Measurements from ENCODE around the gene RACK1. TPM values are rescaled to one million over a fixed set of nuclear protein-coding genes. Genes with fewer than 3 reads are reported as not detected.

Gene RACK1
- polyA plus RNA-seq, 2 donors: 1,414 to 2,271 TPM

- Histone ChIP-seq H3K36me3 (ENCODE audit: control insufficient read depth in 2 of 2, insufficient read depth in 2 of 2, low read length in 1 of 2) (peaks cover 0 to 19% of the 10 kb centered on the region in 2 donors), H3K4me1 (ENCODE audit: control insufficient read depth in 2 of 2, insufficient read depth in 2 of 2, low read length in 1 of 2) (peaks cover 0 to 14% of the 10 kb centered on the region in 2 donors), H3K4me3 (ENCODE audit: low read depth in 1 of 2, low read length in 2 of 2) (peak overlapping the region; percentile 61 to 77), H3K9me3 (ENCODE audit: control insufficient read depth in 2 of 2, insufficient read depth in 1 of 2, low read depth in 1 of 2, low read length in 1 of 2) (no peaks in the 10 kb centered on the region), H3K27me3 (ENCODE audit: control insufficient read depth in 1 of 2, insufficient read depth in 2 of 2, low read length in 2 of 2) (no peaks in the 10 kb centered on the region), H3K27ac (ENCODE audit: low read depth in 2 of 2, low read length in 1 of 2) (peak overlapping the region; percentile 56 to 76)
- 62 to 71% methylated on average over 11 of the region's 11 CpGs for WGBS, 2 donors
These were observed 40.5 kb downstream of the RACK1 start for GRCh38 chr5:181203093-181203711.

GRCh38 chr5:181200816-181201215, 42.9 kb downstream of the RACK1 start:
- no peaks in the 10 kb centered on the region for H3K27me3 ChIP-seq (ENCODE audit: control insufficient read depth in 1 of 2, insufficient read depth in 2 of 2, low read length in 2 of 2)
- 75 to 83% methylated on average over 4 of the region's 4 CpGs for WGBS, 2 donors
- H3K36me3 ChIP-seq (ENCODE audit: control insufficient read depth in 2 of 2, insufficient read depth in 2 of 2, low read length in 1 of 2): peaks cover 0 to 23% of the 10 kb centered on the region in 2 donors
- H3K4me3 ChIP-seq (ENCODE audit: low read depth in 1 of 2, low read length in 2 of 2): no peak overlapping the region
- H3K9me3 ChIP-seq (ENCODE audit: control insufficient read depth in 2 of 2, insufficient read depth in 1 of 2, low read depth in 1 of 2, low read length in 1 of 2): no peaks in the 10 kb centered on the region
- peaks cover 0 to 11% of the 10 kb centered on the region in 2 donors for H3K4me1 ChIP-seq (ENCODE audit: control insufficient read depth in 2 of 2, insufficient read depth in 2 of 2, low read length in 1 of 2)
- H3K27ac ChIP-seq (ENCODE audit: low read depth in 2 of 2, low read length in 1 of 2): no peak overlapping the region

DNA sequence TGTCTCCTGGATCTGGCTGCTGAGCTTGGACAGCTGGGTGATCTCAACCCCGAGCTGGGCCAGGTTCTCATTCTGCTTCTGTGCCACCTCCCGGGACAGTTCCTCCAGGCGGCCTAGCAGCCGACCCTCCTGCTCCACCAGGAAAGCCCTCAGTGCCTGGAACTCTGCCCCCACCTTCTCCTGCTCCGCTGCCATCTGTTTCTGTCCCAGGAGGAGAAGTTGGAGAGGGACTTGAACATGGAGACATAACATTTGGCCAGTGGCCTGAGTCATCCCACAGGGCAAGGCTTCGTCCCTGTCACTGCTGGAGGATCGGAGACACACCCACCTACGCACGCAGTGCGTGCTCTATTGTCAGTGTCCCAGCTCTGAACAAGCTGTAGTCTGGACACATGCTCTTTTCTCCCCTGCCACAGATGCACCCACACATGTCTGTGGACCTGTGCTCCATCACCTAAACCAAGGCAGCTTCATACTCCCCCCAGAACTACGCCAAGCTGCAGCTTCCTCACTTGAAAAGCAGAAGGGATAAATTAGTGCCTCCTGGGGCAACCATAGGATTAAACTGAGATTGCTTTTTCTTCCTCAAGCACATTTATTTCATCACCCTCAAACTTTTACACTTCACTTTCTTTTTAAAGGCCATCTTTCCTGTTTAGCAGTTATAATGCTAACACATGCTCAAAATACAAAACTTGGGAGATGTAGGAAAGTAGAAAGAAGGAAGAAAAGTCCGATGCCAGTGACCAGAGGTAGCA, 43.6 kb downstream of the RACK1 start:
- Histone ChIP-seq H3K27ac (ENCODE audit: low read depth in 2 of 2, low read length in 1 of 2) (no peak overlapping the region), H3K4me1 (ENCODE audit: control insufficient read depth in 2 of 2, insufficient read depth in 2 of 2, low read length in 1 of 2) (peaks cover 0 to 8% of the 10 kb centered on the region in 2 donors), H3K4me3 (ENCODE audit: low read depth in 1 of 2, low read length in 2 of 2) (no peak overlapping the region), H3K27me3 (ENCODE audit: control insufficient read depth in 1 of 2, insufficient read depth in 2 of 2, low read length in 2 of 2) (no peaks in the 10 kb centered on the region), H3K36me3 (ENCODE audit: control insufficient read depth in 2 of 2, insufficient read depth in 2 of 2, low read length in 1 of 2) (peaks cover 0 to 29% of the 10 kb centered on the region in 2 donors), H3K9me3 (ENCODE audit: control insufficient read depth in 2 of 2, insufficient read depth in 1 of 2, low read depth in 1 of 2, low read length in 1 of 2) (no peaks in the 10 kb centered on the region)
- 73 to 85% methylated on average over 12 of the region's 12 CpGs for WGBS, 2 donors

DNA sequence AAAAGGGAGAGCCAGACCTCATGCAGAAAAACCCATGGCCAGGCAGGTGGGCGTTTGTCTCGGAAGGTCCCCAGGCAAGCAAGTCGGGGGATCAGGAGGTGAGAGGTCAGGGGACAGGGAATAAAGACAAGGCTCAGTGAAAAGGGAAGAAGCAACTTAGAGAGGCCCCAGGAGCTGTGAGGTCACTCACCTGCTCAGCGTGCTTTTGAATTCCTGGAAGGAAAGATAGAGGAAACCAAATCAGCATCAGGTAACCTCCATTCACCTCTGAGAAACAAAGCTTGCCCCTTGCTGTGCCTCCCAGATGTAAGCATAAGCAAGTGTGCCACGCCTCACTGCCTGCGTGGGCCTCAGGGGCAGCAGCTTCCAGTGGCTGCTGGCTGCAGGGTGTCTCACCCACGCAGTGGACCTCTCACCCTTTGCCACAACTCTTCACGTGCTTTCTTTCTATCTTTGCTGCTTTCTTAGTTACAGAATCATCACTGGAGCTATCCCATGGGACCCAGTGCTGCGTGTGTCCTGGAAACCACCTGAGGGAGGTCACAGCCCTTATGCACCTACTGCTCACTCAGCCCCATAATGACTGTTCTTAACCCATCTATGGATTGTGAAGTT, 44.7 kb downstream of the RACK1 start:
- Histone ChIP-seq H3K36me3 (ENCODE audit: control insufficient read depth in 2 of 2, insufficient read depth in 2 of 2, low read length in 1 of 2) (peaks cover 0 to 33% of the 10 kb centered on the region in 2 donors), H3K9me3 (ENCODE audit: control insufficient read depth in 2 of 2, insufficient read depth in 1 of 2, low read depth in 1 of 2, low read length in 1 of 2) (no peaks in the 10 kb centered on the region), H3K4me3 (ENCODE audit: low read depth in 1 of 2, low read length in 2 of 2) (no peak overlapping the region), H3K27ac (ENCODE audit: low read depth in 2 of 2, low read length in 1 of 2) (no peak overlapping the region), H3K27me3 (ENCODE audit: control insufficient read depth in 1 of 2, insufficient read depth in 2 of 2, low read length in 2 of 2) (no peaks in the 10 kb centered on the region), H3K4me1 (ENCODE audit: control insufficient read depth in 2 of 2, insufficient read depth in 2 of 2, low read length in 1 of 2) (peaks cover 0 to 5% of the 10 kb centered on the region in 2 donors)
- 69% methylated on average over 9 of the region's 9 CpGs for WGBS, 2 donors

DNA sequence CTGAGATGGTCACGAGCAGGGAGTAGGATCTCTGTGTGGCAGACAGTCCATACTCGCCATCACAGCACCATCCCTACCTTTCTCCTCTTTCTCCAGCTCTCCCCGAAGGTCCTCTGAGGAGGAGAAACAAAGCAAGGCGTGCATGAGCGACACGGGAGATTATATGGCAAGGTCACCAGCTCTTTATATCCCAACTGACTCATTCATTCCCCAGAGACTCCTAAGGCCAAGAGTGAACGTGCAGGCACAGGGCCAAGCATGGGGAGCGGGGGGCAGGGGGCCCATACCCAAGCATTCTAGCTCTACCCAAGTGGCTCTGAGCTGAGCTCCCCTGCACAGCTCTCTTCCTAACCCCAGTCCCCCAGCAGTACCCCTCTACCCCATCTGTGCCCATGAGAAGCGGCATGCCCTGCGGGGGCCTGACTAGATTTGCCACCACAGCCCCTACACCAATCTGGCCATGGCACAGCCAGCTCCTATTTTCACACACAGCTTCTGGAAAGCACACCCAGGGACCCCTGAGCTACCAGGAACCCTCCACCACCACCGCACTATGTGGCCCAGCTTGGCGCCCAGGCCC, 45.5 kb downstream of the RACK1 start:
- peaks cover 0 to 33% of the 10 kb centered on the region in 2 donors for H3K36me3 ChIP-seq (ENCODE audit: control insufficient read depth in 2 of 2, insufficient read depth in 2 of 2, low read length in 1 of 2)
- no peaks in the 10 kb centered on the region for H3K9me3 ChIP-seq (ENCODE audit: control insufficient read depth in 2 of 2, insufficient read depth in 1 of 2, low read depth in 1 of 2, low read length in 1 of 2)
- 73 to 82% methylated on average over 12 of the region's 12 CpGs for WGBS, 2 donors
- H3K27me3 ChIP-seq (ENCODE audit: control insufficient read depth in 1 of 2, insufficient read depth in 2 of 2, low read length in 2 of 2): no peaks in the 10 kb centered on the region
- H3K27ac ChIP-seq (ENCODE audit: low read depth in 2 of 2, low read length in 1 of 2): no peak overlapping the region
- no peaks in the 10 kb centered on the region for H3K4me1 ChIP-seq (ENCODE audit: control insufficient read depth in 2 of 2, insufficient read depth in 2 of 2, low read length in 1 of 2)
- no peak overlapping the region for H3K4me3 ChIP-seq (ENCODE audit: low read depth in 1 of 2, low read length in 2 of 2)

DNA sequence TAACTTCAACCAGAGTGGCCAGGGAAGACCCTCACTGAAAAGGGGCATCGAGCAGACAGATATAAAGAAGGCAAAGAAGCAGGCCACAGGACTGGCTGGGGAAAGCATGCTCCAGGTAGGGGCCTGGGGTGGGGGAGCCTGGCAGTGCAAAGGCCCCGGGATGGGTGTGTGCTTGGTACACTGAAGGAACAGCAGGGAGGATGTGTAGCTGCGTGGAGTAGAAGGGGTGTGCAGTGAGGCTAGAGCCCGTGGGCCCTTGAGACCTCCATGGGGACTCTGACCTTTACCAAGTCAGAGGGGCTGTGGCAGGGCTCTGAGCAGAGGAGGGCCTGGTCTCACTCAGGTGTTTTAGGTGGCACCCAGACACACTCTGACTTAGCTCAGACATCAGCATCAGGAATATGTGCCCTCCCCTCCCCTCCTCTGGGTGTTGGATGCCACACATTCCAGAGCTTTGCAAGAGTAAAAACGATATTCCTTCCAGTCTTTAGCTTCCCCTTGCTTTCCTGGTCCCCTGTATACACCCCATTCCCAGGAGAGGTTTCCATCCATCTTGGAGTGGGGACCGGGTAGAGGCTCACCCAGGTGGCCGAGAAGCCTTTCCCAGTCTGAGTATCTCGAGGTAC, 46.3 kb downstream of the RACK1 start:
- Histone ChIP-seq H3K27ac (ENCODE audit: low read depth in 2 of 2, low read length in 1 of 2) (no peak overlapping the region), H3K9me3 (ENCODE audit: control insufficient read depth in 2 of 2, insufficient read depth in 1 of 2, low read depth in 1 of 2, low read length in 1 of 2) (no peaks in the 10 kb centered on the region), H3K4me1 (ENCODE audit: control insufficient read depth in 2 of 2, insufficient read depth in 2 of 2, low read length in 1 of 2) (peaks cover 0 to under 1% of the 10 kb centered on the region in 2 donors), H3K4me3 (ENCODE audit: low read depth in 1 of 2, low read length in 2 of 2) (no peak overlapping the region), H3K27me3 (ENCODE audit: control insufficient read depth in 1 of 2, insufficient read depth in 2 of 2, low read length in 2 of 2) (no peaks in the 10 kb centered on the region), H3K36me3 (ENCODE audit: control insufficient read depth in 2 of 2, insufficient read depth in 2 of 2, low read length in 1 of 2) (peaks cover 0 to 33% of the 10 kb centered on the region in 2 donors)
- WGBS, 2 donors: 74 to 75% methylated on average over 8 of the region's 8 CpGs

DNA sequence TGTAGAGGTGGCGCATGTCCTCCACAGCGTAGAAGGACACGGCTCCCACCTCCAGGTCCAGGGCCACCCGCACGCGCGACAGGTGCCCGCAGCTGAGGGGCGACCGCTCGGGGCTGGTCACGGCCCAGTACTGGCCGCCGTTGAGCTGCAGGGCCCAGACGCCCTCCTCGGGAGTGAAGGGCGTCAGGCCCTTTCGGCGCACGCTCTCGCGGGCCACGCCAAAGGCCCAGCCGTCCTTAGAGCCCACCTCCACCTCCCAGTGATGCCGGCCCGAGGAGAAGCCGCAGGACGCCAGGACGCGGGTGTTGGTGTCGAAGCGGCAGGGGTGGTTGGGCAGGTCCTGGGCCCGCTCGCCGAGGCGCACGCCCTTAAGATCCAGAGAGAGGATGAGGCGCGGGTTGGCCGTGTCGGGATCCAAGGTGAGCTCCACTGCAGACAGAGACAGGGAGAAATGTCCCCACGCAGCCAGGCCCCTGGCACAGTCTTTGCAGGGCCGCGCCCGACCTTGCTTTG, 48.4 kb downstream of the RACK1 start:
- Histone ChIP-seq H3K4me1 (ENCODE audit: control insufficient read depth in 2 of 2, insufficient read depth in 2 of 2, low read length in 1 of 2) (peaks cover 0 to 4% of the 10 kb centered on the region in 2 donors), H3K9me3 (ENCODE audit: control insufficient read depth in 2 of 2, insufficient read depth in 1 of 2, low read depth in 1 of 2, low read length in 1 of 2) (no peaks in the 10 kb centered on the region), H3K4me3 (ENCODE audit: low read depth in 1 of 2, low read length in 2 of 2) (no peak overlapping the region), H3K27ac (ENCODE audit: low read depth in 2 of 2, low read length in 1 of 2) (no peak overlapping the region), H3K27me3 (ENCODE audit: control insufficient read depth in 1 of 2, insufficient read depth in 2 of 2, low read length in 2 of 2) (no peaks in the 10 kb centered on the region), H3K36me3 (ENCODE audit: control insufficient read depth in 2 of 2, insufficient read depth in 2 of 2, low read length in 1 of 2) (peaks cover 0 to 29% of the 10 kb centered on the region in 2 donors)
- WGBS, 2 donors: 79 to 85% methylated on average over 45 of the region's 45 CpGs

- H3K27me3 ChIP-seq (ENCODE audit: control insufficient read depth in 1 of 2, insufficient read depth in 2 of 2, low read length in 2 of 2): no peaks in the 10 kb centered on the region
- H3K36me3 ChIP-seq (ENCODE audit: control insufficient read depth in 2 of 2, insufficient read depth in 2 of 2, low read length in 1 of 2): peaks cover 0 to 24% of the 10 kb centered on the region in 2 donors
- H3K4me1 ChIP-seq (ENCODE audit: control insufficient read depth in 2 of 2, insufficient read depth in 2 of 2, low read length in 1 of 2): peaks cover 0 to 6% of the 10 kb centered on the region in 2 donors
- H3K4me3 ChIP-seq (ENCODE audit: low read depth in 1 of 2, low read length in 2 of 2): no peak overlapping the region
- 77 to 81% methylated on average over 21 of the region's 21 CpGs for WGBS, 2 donors
- no peaks in the 10 kb centered on the region for H3K9me3 ChIP-seq (ENCODE audit: control insufficient read depth in 2 of 2, insufficient read depth in 1 of 2, low read depth in 1 of 2, low read length in 1 of 2)
- H3K27ac ChIP-seq (ENCODE audit: low read depth in 2 of 2, low read length in 1 of 2): no peak overlapping the region
These were observed 49.0 kb downstream of the RACK1 start for GRCh38 chr5:181194489-181195248.

All from esophagus (tissue), 2 donors.